PC-3 (cell line): Measurements from ENCODE around the gene MMP24OS. TPM values are rescaled to one million over a fixed set of nuclear protein-coding genes. Genes with fewer than 3 reads are reported as not detected.

Experiments used
- ATAC-seq: fragments of 200-7000 bp; cut with Tn5 transposase; 2 replicates; pipeline ENCODE4 v1.9.1; 2020; ENCODE audit warnings: mild to moderate bottlenecking, moderate library complexity
- BruUV-seq: library from RNA; stranded (reverse); fragments of 400-500 nt; replicated peaks from 2 replicates; lab custom pipeline; 2021; lab: Mats Ljungman, UMichigan
- CTCF ChIA-PET: fragments of 300-600 bp; sonication (Branson Sonifier 250); formaldehyde crosslinking; loops from one replicate; lab custom pipeline; 2022; ENCODE audit warnings: antibody characterized with exemption; lab: Charles Lee
- POLR2A ChIA-PET: fragments of 300-600 bp; sonication (Branson Sonifier 250); formaldehyde crosslinking; loops from one replicate; lab custom pipeline; 2022; ENCODE audit warnings: antibody characterized with exemption; ENCODE audit not compliant: unreplicated experiment; lab: Charles Lee
- DNase-seq: peaks from one replicate; pipeline ENCODE4 v3.0.0-alpha.2; 2015
- H2AFZ ChIP-seq: fragments of 300-600 bp; sonication (generic); 2 replicates; pipeline ENCODE4 v1.6.0; 2016; ENCODE audit warnings: antibody characterized with exemption, low read length
- H3F3A ChIP-seq: fragments of 300-600 bp; sonication (generic); one replicate; pipeline ENCODE4 v1.6.0; 2017; ENCODE audit warnings: antibody characterized with exemption, low read length, control low read depth, mild to moderate bottlenecking; ENCODE audit not compliant: unreplicated experiment
- H3K27ac ChIP-seq: fragments of 300-600 bp; sonication (generic); 2 replicates; pipeline ENCODE4 v1.5.1; 2016; ENCODE audit warnings: mild to moderate bottlenecking, low read length
- H3K27me3 ChIP-seq: fragments of 300-600 bp; sonication (generic); 2 replicates; pipeline ENCODE4 v1.6.1; 2016; ENCODE audit warnings: low read length, mixed read lengths
- H3K36me3 ChIP-seq: fragments of 300-600 bp; sonication (generic); 2 replicates; pipeline ENCODE4 v1.6.1; 2016; ENCODE audit warnings: low read depth, mixed run types, low read length, mixed read lengths
- H3K4me1 ChIP-seq: fragments of 300-600 bp; sonication (generic); 2 replicates; pipeline ENCODE4 v1.5.1; 2016; ENCODE audit warnings: low read length; ENCODE audit not compliant: insufficient read depth
- H3K4me2 ChIP-seq: fragments of 300-600 bp; sonication (generic); 2 replicates; pipeline ENCODE4 v1.6.0; 2016; ENCODE audit warnings: low read length
- H3K4me3 ChIP-seq: fragments of 300-600 bp; sonication (generic); 2 replicates; pipeline ENCODE4 v1.5.1; 2016; ENCODE audit warnings: mild to moderate bottlenecking, low read length, mixed read lengths
- H3K79me2 ChIP-seq: fragments of 300-600 bp; sonication (generic); 2 replicates; pipeline ENCODE4 v1.6.1; 2017; ENCODE audit warnings: low read length, mixed read lengths
- H3K9ac ChIP-seq: fragments of 300-600 bp; sonication (generic); 2 replicates; pipeline ENCODE4 v1.6.0; 2016; ENCODE audit warnings: mild to moderate bottlenecking, low read length
- H3K9me2 ChIP-seq: fragments of 300-600 bp; sonication (generic); replicated peaks from 2 replicates; pipeline ENCODE4 v1.6.1; 2016; ENCODE audit warnings: mixed run types, low read length, mixed read lengths
- H3K9me3 ChIP-seq: fragments of 300-600 bp; sonication (generic); 2 replicates; pipeline ENCODE4 v1.6.1; 2016; ENCODE audit warnings: low read length, mixed read lengths
- H4K20me1 ChIP-seq: fragments of 300-600 bp; sonication (generic); 2 replicates; pipeline ENCODE4 v1.6.1; 2016; ENCODE audit warnings: low read length, mixed read lengths
- CTCF ChIP-seq: fragments of 300-600 bp; sonication (generic); conservative IDR thresholded peaks from 2 replicates; pipeline ENCODE4 v1.5.1; 2017; ENCODE audit warnings: antibody characterized with exemption, low read depth, mild to moderate bottlenecking, low read length
- EZH2 ChIP-seq: fragments of 300-600 bp; sonication (generic); IDR thresholded peaks from one replicate; pipeline ENCODE4 v1.6.1; 2017; ENCODE audit warnings: antibody characterized with exemption, mild to moderate bottlenecking, low read length; ENCODE audit not compliant: unreplicated experiment
- EZH2phosphoT487 ChIP-seq: fragments of 300-600 bp; sonication (generic); IDR thresholded peaks from 2 replicates; pipeline ENCODE4 v1.6.1; 2018; ENCODE audit warnings: mild to moderate bottlenecking, antibody characterized with exemption, low read length, borderline replicate concordance
- intact Hi-C: fragments of 100-400 bp; cut with micrococcal nuclease; formaldehyde crosslinking; loops from 2 replicates; pipeline ENCODE4 v1.9.0; 2023
- total RNA-seq: library from RNA; depleted of rRNA; stranded (reverse); fragments of >200 nt; gene quantifications from 2 replicates; pipeline ENCODE4 v1.2.3, GENCODE V29; 2014

MMP24OS gene
- total RNA-seq, 1 experiment from 2014 or later = 19.5 TPM

DNA sequence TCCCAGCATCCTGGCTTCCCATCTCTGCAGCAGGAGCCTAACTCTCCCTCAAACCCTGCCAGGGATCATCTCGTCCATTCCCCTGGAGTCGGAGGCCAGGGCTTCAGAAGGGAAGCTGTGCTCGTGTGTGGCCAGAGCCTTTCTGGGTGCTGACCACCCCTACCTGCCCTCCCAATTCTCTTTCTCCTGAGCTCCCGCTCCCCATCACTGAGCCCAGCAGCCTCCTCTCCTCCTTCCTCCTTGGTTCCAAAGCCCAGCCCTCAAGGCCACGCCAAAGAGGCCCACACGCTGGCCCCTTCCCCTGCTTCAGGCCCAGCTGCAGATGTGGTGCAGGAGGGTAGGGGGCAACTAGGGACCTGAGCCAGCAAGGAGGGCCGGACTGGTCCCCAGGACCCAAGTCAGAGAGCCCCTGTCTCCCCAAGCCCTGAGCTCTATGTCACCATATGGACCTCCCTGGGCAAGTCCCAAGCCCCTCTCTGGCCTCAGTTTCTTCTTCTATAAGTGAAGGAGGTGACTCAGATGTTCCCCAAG, 13.0 kb upstream of the MMP24OS start:
- Histone ChIP-seq H2AFZ (no peak overlapping the region), H3K27ac (no peak overlapping the region), H3K9me3 (no peaks in the 10 kb centered on the region), H3F3A (no peaks in the 10 kb centered on the region), H3K4me2 (no peak overlapping the region), H4K20me1 (no peaks in the 10 kb centered on the region), H3K9me2 (no peaks in the 10 kb centered on the region), H3K27me3 (no peaks in the 10 kb centered on the region), H3K4me3 (no peak overlapping the region), H3K36me3 (no peaks in the 10 kb centered on the region), H3K9ac (no peak overlapping the region), H3K79me2 (no peaks in the 10 kb centered on the region), H3K4me1 (no peaks in the 10 kb centered on the region)
- no TSS peak for BruUV-seq
- no peak for TF ChIP-seq CTCF
- no peak for TF ChIP-seq EZH2phosphoT487
- TF ChIP-seq EZH2 = no peak
- intact Hi-C loops = no loop called here
- POLR2A ChIA-PET = no interaction called here
- ATAC-seq = no peak
- no peak for DNase-seq
- CTCF ChIA-PET = no interaction called here

DNA sequence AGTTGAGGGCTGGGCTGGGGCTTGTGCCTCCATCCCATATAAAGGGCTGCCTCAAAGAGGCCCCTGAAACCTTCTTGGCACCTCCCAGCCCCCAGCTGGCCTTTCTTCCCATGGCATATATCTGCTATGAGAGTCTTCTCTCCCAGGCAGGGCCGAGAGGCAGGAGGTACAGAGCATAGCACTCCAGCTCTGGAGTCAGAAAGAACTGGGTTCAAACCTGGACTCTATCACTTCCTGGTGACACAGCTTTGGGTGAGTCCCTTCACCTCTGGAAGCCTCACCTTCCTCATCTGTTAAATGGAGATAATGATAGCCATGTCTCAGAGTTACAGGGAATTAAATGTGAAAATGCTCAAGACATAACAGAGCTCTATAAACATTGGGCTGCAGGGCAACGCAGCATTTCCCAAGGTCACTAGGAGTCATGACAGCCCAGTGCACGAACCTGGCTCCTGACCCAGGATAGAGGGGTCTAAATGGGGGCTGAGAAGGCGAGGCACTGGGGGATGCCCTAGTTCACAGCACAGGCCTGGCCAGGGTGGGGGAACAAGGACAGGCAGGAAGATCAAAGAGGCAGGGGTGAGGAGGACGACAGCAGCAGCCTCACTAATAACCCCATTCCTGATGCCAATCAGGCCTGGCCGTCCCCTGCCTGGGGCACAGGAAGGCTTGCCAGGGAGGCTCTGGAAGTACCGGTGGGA, 12.4 kb upstream of the MMP24OS start:
- Histone ChIP-seq H3F3A (no peaks in the 10 kb centered on the region), H2AFZ (no peak overlapping the region), H3K79me2 (no peaks in the 10 kb centered on the region), H3K9ac (no peak overlapping the region), H4K20me1 (no peaks in the 10 kb centered on the region), H3K4me2 (no peak overlapping the region), H3K9me2 (no peaks in the 10 kb centered on the region), H3K9me3 (no peaks in the 10 kb centered on the region), H3K4me3 (no peak overlapping the region), H3K27me3 (no peaks in the 10 kb centered on the region), H3K27ac (no peak overlapping the region), H3K36me3 (no peaks in the 10 kb centered on the region), H3K4me1 (peaks cover 3% of the 10 kb centered on the region)
- ChIA-PET CTCF (no interaction called here), POLR2A (interaction anchor here (0.6 kb wide), 1 partner anchor 152 kb away, joined by 4 read pairs; no protein-coding TSS in a partner anchor)
- BruUV-seq = no TSS peak
- intact Hi-C loops = no loop called here
- no peak for TF ChIP-seq EZH2
- no peak for TF ChIP-seq CTCF
- no peak for TF ChIP-seq EZH2phosphoT487
- ATAC-seq = no peak
- no peak for DNase-seq
